Spleen (tissue), 11 donors: ENCODE measurements around the gene PRSS12. TPM values are rescaled to one million over a fixed set of nuclear protein-coding genes. Genes with fewer than 3 reads are reported as not detected.
"Not testable (repeated sequence)": the region's sequence is repeated elsewhere in the genome, so short reads cannot be mapped to it uniquely, and the experiment has no call there.

ENCODE experiments used
- DNase-seq: peaks from one replicate; pipeline ENCODE4 v3.0.0-alpha.2; 2020
- H3K27ac ChIP-seq, 8 donors: fragments of 200-600 bp; sonication (generic) in 7 of 8; 1 replicate in 4 of 8; 2 replicates in 4 of 8; pipeline versions ENCODE4 v1.5.0 to v1.8.0; 2016 to 2021; ENCODE audit warnings: inconsistent platforms in 4 of 8, mild to moderate bottlenecking in 4 of 8, moderate library complexity in 1 of 8
- H3K27me3 ChIP-seq, 7 donors: fragments of 200-600 bp; sonication (generic) in 6 of 7; replicated peaks in 1 of 7; 1 replicate in 4 of 7; 2 replicates in 3 of 7; pipeline versions ENCODE4 v1.5.0 to v1.8.0; 2016 to 2021; ENCODE audit warnings: inconsistent platforms in 3 of 7, mild to moderate bottlenecking in 1 of 7
- H3K36me3 ChIP-seq, 6 donors: fragments of 200-600 bp; sonication (generic) in 5 of 6; 1 replicate in 4 of 6; 2 replicates in 2 of 6; pipeline versions ENCODE4 v1.5.0 to v1.8.0; 2016 to 2021; ENCODE audit warnings: inconsistent platforms in 2 of 6
- H3K4me1 ChIP-seq, 6 donors: fragments of 200-600 bp; sonication (generic) in 5 of 6; 1 replicate in 3 of 6; 2 replicates in 3 of 6; pipeline versions ENCODE4 v1.5.0 to v1.8.0; 2016 to 2021; ENCODE audit warnings: inconsistent platforms in 3 of 6
- H3K4me3 ChIP-seq, 8 donors: fragments of 200-600 bp; sonication (generic) in 7 of 8; 1 replicate in 4 of 8; 2 replicates in 4 of 8; pipeline versions ENCODE4 v1.5.0 to v1.8.0; 2016 to 2021; ENCODE audit warnings: inconsistent platforms in 4 of 8, mild to moderate bottlenecking in 4 of 8, moderate library complexity in 2 of 8
- H3K9me3 ChIP-seq, 8 donors: fragments of 200-600 bp; sonication (generic) in 7 of 8; 1 replicate in 4 of 8; 2 replicates in 4 of 8; pipeline versions ENCODE4 v1.5.0 to v1.8.0; 2016 to 2021; ENCODE audit warnings: inconsistent platforms in 4 of 8
- CTCF ChIP-seq, 11 experiments: fragments of 200-600 bp in 7 of 11; fragments of 450-650 bp in 4 of 11; sonication (generic) in 4 of 11; IDR thresholded peaks in 8 of 11; conservative IDR thresholded peaks in 3 of 11; 1 replicate in 7 of 11; 2 replicates in 4 of 11; pipeline versions ENCODE4 v1.4.0 to v1.8.0; 2016 to 2021; ENCODE audit warnings: antibody characterized with exemption in 11 of 11, inconsistent platforms in 4 of 11, mild to moderate bottlenecking in 1 of 11
- POLR2A ChIP-seq, 3 donors: fragments of 450-650 bp; IDR thresholded peaks; one replicate each; pipeline ENCODE4 v1.5.1; 2017; ENCODE audit warnings: antibody characterized with exemption in 3 of 3, mild to moderate bottlenecking in 1 of 3
- POLR2AphosphoS5 ChIP-seq, 3 donors: sonication (generic); formaldehyde crosslinking; IDR thresholded peaks; one replicate each; pipeline ENCODE4 v1.5.1; 2017; ENCODE audit warnings: antibody characterized with exemption in 3 of 3
- WGBS, 5 donors: extraction: QIAGEN DNeasy Blood & Tissue Kit in 3 of 5; methylation state at CpG; one replicate each; pipeline versions ENCODE4 v1.1.5 to v1.1.7; 2013 to 2018; 5-methylcytosine and 5-hydroxymethylcytosine counted together
- intact Hi-C: fragments of 100-400 bp; cut with DNase I; formaldehyde crosslinking; loops from one replicate; pipeline ENCODE4 v1.15.0; 2023; ENCODE audit warnings: low total_unique reads
- polyA plus RNA-seq, 3 donors: library from polyadenylated mRNA; stranded (reverse); fragments of 200-250 nt; gene quantifications; one replicate each; pipeline ENCODE4 v1.2.1, GENCODE V29; 2013
- total RNA-seq, 7 donors: library from RNA; depleted of rRNA in 3 of 7; stranded (reverse); fragments of >200 nt in 3 of 7; fragmentation: NEBNext Ultra II Directional in 4 of 7; extraction: Animal tissue kit (Norgen Biotek cat#: 25700) in 4 of 7; gene quantifications; one replicate each; pipeline versions ENCODE4 v1.1.0 to v1.2.1, GENCODE V29; 2016 to 2021
- donor health status: healthy with polysubstance abuse.
- donor health status: DM: no; HTN: no; CAD: no; lungs with moderate emphysema.
- donor health status: DM: no; HTN: no; CAD: no.
- donor health status: Bipolar disorder and iron deficiency.
- donor health status: healthy.
- donor health status: DM: no; HTN: no; CAD: no.
- donor health status: DM: yes; HTN: yes; CAD: no.

The PRSS12 gene
- total and polyA plus RNA-seq, 10 donors, result 0.03 to 0.44 (median 0.10) TPM; not detected in 5

GRCh38 chr4:118308306-118309030, 44.3 kb downstream of the PRSS12 start:
- intact Hi-C loops, result no loop called here
- H3K36me3 ChIP-seq, result no peaks in the 10 kb centered on the region
- no peaks in the 10 kb centered on the region for H3K27me3 ChIP-seq
- H3K27ac ChIP-seq, result no peak overlapping the region
- TF ChIP-seq POLR2AphosphoS5 (IDR thresholded peaks at IDR 0.05), result no peak
- no peak for TF ChIP-seq POLR2A (IDR thresholded peaks at IDR 0.05)
- TF ChIP-seq CTCF (IDR thresholded peaks at IDR 0.05 in 8 of 11, conservative IDR thresholded peaks at IDR 0.05 in 3 of 11), result no peak
- H3K9me3 ChIP-seq, result no peaks in the 10 kb centered on the region
- no peaks in the 10 kb centered on the region for H3K4me1 ChIP-seq
- no peak overlapping the region for H3K4me3 ChIP-seq
- WGBS, 5 donors, result 56 to 71% (median 65%) methylated on average over 4 of the region's 4 CpGs
- no peak for DNase-seq

- Histone ChIP-seq H3K27ac (no peak overlapping the region), H3K4me1 (no peaks in the 10 kb centered on the region), H3K27me3 (no peaks in the 10 kb centered on the region), H3K36me3 (no peaks in the 10 kb centered on the region), H3K4me3 (no peak overlapping the region), H3K9me3 (no peaks in the 10 kb centered on the region)
- intact Hi-C loops, result no loop called here
- whole genome bisulfite sequencing, 5 donors, result 61 to 76% (median 72%) methylated on average over 2 of the region's 2 CpGs
- no peak for DNase-seq
- TF ChIP-seq POLR2AphosphoS5 (IDR thresholded peaks at IDR 0.05), result no peak
- no peak for TF ChIP-seq CTCF (IDR thresholded peaks at IDR 0.05 in 8 of 11, conservative IDR thresholded peaks at IDR 0.05 in 3 of 11)
- TF ChIP-seq POLR2A (IDR thresholded peaks at IDR 0.05), result no peak
Observed at GRCh38 chr4:118307643-118308042, 45.2 kb downstream of the PRSS12 start.

- H3K4me1 ChIP-seq, H3K27me3 ChIP-seq, H3K4me3 ChIP-seq, H3K36me3 ChIP-seq, H3K9me3 ChIP-seq, intact Hi-C loops, DNase-seq, H3K27ac ChIP-seq: not testable (repeated sequence)
- 94 to 100% (median 96%) methylated on average over 6 of the region's 6 CpGs for WGBS, 5 donors
Observed at GRCh38 chr4:118299619-118300018, 53.2 kb downstream of the PRSS12 start.

GRCh38 chr4:118296729-118297128, 56.1 kb downstream of the PRSS12 start:
- H3K27ac ChIP-seq, result no peak overlapping the region
- DNase-seq, result no peak
- no peak overlapping the region for H3K4me3 ChIP-seq
- H3K27me3 ChIP-seq, result no peaks in the 10 kb centered on the region
- H3K4me1 ChIP-seq, result no peaks in the 10 kb centered on the region
- intact Hi-C loops, result no loop called here
- H3K9me3 ChIP-seq, result no peaks in the 10 kb centered on the region
- H3K36me3 ChIP-seq, result no peaks in the 10 kb centered on the region
- TF ChIP-seq POLR2A (IDR thresholded peaks at IDR 0.05) (no peak), CTCF (IDR thresholded peaks at IDR 0.05 in 8 of 11, conservative IDR thresholded peaks at IDR 0.05 in 3 of 11) (no peak), POLR2AphosphoS5 (IDR thresholded peaks at IDR 0.05) (no peak)
- WGBS, 5 donors, result 67 to 85% (median 79%) methylated on average over 1 of the region's 1 CpG
